Fibroblast of lung (primary cell): Measurements from ENCODE around the gene RHOH. TPM values are rescaled to one million over a fixed set of nuclear protein-coding genes. Genes with fewer than 3 reads are reported as not detected.

ENCODE experiments used
- DNase-seq, 2 donors: peaks; one replicate each; pipeline versions ENCODE4 v3.0.0 to v3.0.0-alpha.2; 2010; ENCODE audit warnings: low read depth in 2 of 2
- H2AFZ ChIP-seq: 2 replicates; pipeline ENCODE4 v1.5.1; 2012; ENCODE audit warnings: low read length, control low read depth, inconsistent platforms
- H3K27ac ChIP-seq: 2 replicates; pipeline ENCODE4 v1.5.1; 2011; ENCODE audit warnings: low read length, control low read depth; ENCODE audit not compliant: insufficient read depth
- H3K27me3 ChIP-seq: 2 replicates; pipeline ENCODE4 v1.5.1; 2011; ENCODE audit warnings: mild to moderate bottlenecking, low read length; ENCODE audit not compliant: control insufficient read depth, insufficient read depth
- H3K36me3 ChIP-seq: 2 replicates; pipeline ENCODE4 v1.5.1; 2011; ENCODE audit warnings: low read length; ENCODE audit not compliant: control insufficient read depth, insufficient read depth
- H3K4me1 ChIP-seq: 2 replicates; pipeline ENCODE4 v1.5.1; 2011; ENCODE audit warnings: low read length; ENCODE audit not compliant: control insufficient read depth, insufficient read depth; ENCODE audit errors: extremely low read depth
- H3K4me2 ChIP-seq: 2 replicates; pipeline ENCODE4 v1.5.1; 2011; ENCODE audit warnings: low read length, control low read depth; ENCODE audit not compliant: insufficient read depth; ENCODE audit errors: extremely low read depth
- H3K4me3 ChIP-seq, 4 experiments: fragments of 200-600 bp in 1 of 4; sonication (generic) in 1 of 4; replicated peaks in 1 of 4; 2 replicates each; pipeline ENCODE4 v1.5.1; 2011 to 2016; ENCODE audit warnings: low read length in 4 of 4, low read depth in 3 of 4, mild to moderate bottlenecking in 3 of 4, control low read depth in 2 of 4, inconsistent platforms in 1 of 4, mixed read lengths in 1 of 4; ENCODE audit not compliant: insufficient read depth in 1 of 4; ENCODE audit errors: control extremely low read depth in 1 of 4
- H3K79me2 ChIP-seq: 2 replicates; pipeline ENCODE4 v1.5.1; 2012; ENCODE audit warnings: mild to moderate bottlenecking, low read length, inconsistent platforms; ENCODE audit not compliant: control insufficient read depth, insufficient read depth
- H3K9ac ChIP-seq: 2 replicates; pipeline ENCODE4 v1.5.1; 2011; ENCODE audit warnings: mild to moderate bottlenecking, low read length, control low read depth; ENCODE audit not compliant: insufficient read depth
- H3K9me3 ChIP-seq: 2 replicates; pipeline ENCODE4 v1.5.1; 2012; ENCODE audit warnings: low read depth, low read length; ENCODE audit not compliant: control insufficient read depth, insufficient read depth
- H4K20me1 ChIP-seq: 2 replicates; pipeline ENCODE4 v1.5.1; 2011; ENCODE audit warnings: low read length; ENCODE audit not compliant: control insufficient read depth, insufficient read depth; ENCODE audit errors: extremely low read depth
- EZH2 ChIP-seq: IDR thresholded peaks from 2 replicates; pipeline ENCODE4 v1.5.1; 2012; ENCODE audit warnings: low read length, control low read depth, mild to moderate bottlenecking; ENCODE audit errors: missing control alignments
- polyA plus RNA-seq, 2 donors: library from polyadenylated mRNA; depleted of rRNA in 1 of 2; stranded (reverse) in 1 of 2; unstranded in 1 of 2; fragments of >200 nt; gene quantifications; 2 replicates each; pipeline ENCODE4 v1.2.1, GENCODE V29; 2011 to 2012; ENCODE audit warnings: missing spikeins in 1 of 2
- total RNA-seq: library from RNA; depleted of rRNA; stranded (reverse); fragments of >200 nt; gene quantifications from 2 replicates; pipeline ENCODE4 v1.2.1, GENCODE V29; 2014
- TF ChIP-seq, protein P1 (sequence below), 2 donors: IDR thresholded peaks in 1 of 2; conservative IDR thresholded peaks in 1 of 2; 1 replicate in 1 of 2; 2 replicates in 1 of 2; pipeline ENCODE4 v1.5.1; 2011 to 2012; ENCODE audit warnings: low read length in 2 of 2, control low read depth in 1 of 2, inconsistent platforms in 1 of 2, low read depth in 1 of 2, mild to moderate bottlenecking in 1 of 2

The RHOH gene
- total and polyA plus RNA-seq, 2 donors (not counting 1 experiment from before 2014, with no cell fraction given) = not detected

DNA sequence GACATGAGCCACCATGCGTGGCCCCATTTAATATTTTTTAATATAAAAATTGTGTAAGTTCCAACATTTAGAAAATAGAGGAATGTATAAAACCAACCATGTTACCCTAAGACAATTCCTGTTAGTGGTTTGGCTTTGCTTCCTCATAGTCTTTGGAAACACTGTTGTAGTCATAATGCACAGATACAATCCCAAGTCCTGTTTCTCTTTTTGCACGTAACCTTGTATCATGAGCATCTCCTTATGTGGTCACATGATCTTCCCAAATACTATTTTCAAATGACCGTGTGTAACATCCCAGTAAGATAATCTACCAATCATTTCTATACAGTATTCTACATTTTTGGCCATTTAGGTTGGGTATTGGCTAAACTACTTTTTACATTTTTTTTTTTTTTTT is 13.9 kb upstream of the RHOH start:
- H2AFZ ChIP-seq = no peak overlapping the region
- no peaks in the 10 kb centered on the region for H3K4me1 ChIP-seq
- H3K4me2 ChIP-seq = no peak overlapping the region
- no peaks in the 10 kb centered on the region for H4K20me1 ChIP-seq
- no peak overlapping the region for H3K27ac ChIP-seq
- H3K9ac ChIP-seq = no peak overlapping the region
- TF ChIP-seq, protein P1, sequence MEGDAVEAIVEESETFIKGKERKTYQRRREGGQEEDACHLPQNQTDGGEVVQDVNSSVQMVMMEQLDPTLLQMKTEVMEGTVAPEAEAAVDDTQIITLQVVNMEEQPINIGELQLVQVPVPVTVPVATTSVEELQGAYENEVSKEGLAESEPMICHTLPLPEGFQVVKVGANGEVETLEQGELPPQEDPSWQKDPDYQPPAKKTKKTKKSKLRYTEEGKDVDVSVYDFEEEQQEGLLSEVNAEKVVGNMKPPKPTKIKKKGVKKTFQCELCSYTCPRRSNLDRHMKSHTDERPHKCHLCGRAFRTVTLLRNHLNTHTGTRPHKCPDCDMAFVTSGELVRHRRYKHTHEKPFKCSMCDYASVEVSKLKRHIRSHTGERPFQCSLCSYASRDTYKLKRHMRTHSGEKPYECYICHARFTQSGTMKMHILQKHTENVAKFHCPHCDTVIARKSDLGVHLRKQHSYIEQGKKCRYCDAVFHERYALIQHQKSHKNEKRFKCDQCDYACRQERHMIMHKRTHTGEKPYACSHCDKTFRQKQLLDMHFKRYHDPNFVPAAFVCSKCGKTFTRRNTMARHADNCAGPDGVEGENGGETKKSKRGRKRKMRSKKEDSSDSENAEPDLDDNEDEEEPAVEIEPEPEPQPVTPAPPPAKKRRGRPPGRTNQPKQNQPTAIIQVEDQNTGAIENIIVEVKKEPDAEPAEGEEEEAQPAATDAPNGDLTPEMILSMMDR (conservative IDR thresholded peaks at IDR 0.05 in 1 of 2, IDR thresholded peaks at IDR 0.05 in 1 of 2; ENCODE audit: low read depth in 1 of 2, low read length in 2 of 2) = no peak
- TF ChIP-seq EZH2 = no peak
- no peaks in the 10 kb centered on the region for H3K36me3 ChIP-seq
- no peak for DNase-seq
- no peaks in the 10 kb centered on the region for H3K9me3 ChIP-seq
- H3K79me2 ChIP-seq = no peaks in the 10 kb centered on the region
- no peak overlapping the region for H3K4me3 ChIP-seq
- H3K27me3 ChIP-seq = no peaks in the 10 kb centered on the region

DNA sequence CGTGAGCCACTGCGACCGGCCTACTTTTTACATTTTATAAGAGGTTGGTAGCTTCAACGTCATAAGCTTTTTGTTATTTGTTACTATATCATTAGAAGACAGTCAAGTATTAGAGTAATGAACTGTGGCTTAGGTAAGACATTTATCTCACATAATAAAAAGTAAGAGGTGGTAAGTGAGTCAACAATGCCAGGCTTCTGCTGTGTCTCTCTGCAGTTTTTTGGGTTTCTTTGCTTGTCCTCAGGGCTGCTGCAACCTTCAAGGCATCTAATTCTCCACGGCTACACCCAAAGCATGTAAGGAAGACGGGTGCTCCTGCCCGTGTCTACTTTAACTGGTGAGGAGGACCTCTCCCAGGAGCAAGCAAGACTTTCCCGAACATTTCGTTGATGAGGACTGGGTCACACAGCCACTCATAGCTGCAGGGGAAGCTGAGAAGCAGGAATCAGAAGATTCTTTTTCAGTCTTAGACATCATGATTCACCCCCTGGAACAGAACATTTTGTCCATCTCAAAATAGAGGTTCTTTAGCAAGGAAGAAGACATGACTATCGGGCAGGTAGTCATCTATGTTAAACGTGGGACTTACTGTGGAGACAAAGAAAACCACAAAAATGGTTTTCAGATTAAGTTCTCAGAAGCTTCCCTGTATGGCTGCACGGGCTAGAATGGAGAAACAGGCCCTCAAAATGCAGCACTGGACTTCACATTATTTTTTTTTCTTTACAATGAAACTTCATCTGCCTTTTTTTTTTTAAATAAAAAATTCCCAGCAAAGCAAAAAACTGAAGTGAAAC is 13.0 kb upstream of the RHOH start:
- DNase-seq = peak in 1 of 2 donors; percentile 27
- Histone ChIP-seq H3K27ac (no peak overlapping the region), H3K79me2 (no peaks in the 10 kb centered on the region), H3K4me3 (no peak overlapping the region), H3K27me3 (no peaks in the 10 kb centered on the region), H3K4me2 (no peak overlapping the region), H3K9me3 (no peaks in the 10 kb centered on the region), H3K9ac (no peak overlapping the region), H3K36me3 (no peaks in the 10 kb centered on the region), H3K4me1 (no peaks in the 10 kb centered on the region), H4K20me1 (no peaks in the 10 kb centered on the region), H2AFZ (no peak overlapping the region)
- no peak for TF ChIP-seq EZH2
- TF ChIP-seq, protein P1 (conservative IDR thresholded peaks at IDR 0.05 in 1 of 2, IDR thresholded peaks at IDR 0.05 in 1 of 2; ENCODE audit: low read depth in 1 of 2, low read length in 2 of 2) = no peak

DNA sequence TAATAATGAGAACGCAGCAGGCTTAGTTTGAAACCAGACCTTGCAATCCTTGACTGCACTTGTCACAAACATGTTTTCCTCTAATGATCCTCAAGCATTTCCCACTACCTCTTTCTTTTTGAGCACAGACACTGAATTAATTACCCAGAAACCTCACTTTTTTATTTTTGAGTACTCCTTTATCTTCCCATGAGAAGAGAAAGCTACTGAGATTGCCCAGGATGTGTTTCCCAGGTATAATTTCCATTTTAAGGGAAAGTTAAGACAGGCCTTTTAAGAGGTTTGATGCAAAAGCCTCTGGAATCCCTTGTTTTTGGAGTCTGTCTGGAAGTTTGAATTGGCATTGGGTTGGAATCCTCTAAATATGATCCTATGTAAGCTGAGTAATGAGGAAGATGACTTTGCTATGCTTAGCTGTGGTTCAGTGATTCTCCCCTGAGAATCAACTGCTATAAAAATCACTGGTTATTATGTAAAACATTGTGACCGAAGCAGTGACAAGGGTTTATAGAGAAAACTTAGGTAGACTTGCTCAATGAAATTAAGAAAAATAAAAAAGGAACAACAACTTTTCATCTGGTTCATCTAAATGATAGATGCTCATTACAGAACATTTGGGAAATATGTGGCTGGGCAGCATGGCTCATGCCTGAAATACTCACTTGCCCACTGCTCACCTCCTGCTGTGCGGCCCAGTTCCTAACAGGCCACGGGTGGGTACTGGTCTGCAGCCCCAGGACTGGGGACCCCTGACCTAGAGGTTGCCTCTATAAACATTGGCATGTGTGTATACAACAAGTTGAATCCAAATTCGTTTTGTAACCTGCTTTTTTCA is 10.8 kb upstream of the RHOH start:
- Histone ChIP-seq H2AFZ (no peak overlapping the region), H3K4me3 (no peak overlapping the region), H3K9ac (no peak overlapping the region), H3K9me3 (no peaks in the 10 kb centered on the region), H3K27me3 (no peaks in the 10 kb centered on the region), H3K79me2 (no peaks in the 10 kb centered on the region), H3K4me1 (no peaks in the 10 kb centered on the region), H3K4me2 (no peak overlapping the region), H4K20me1 (no peaks in the 10 kb centered on the region), H3K36me3 (no peaks in the 10 kb centered on the region), H3K27ac (no peak overlapping the region)
- no peak for TF ChIP-seq EZH2
- TF ChIP-seq, protein P1 (conservative IDR thresholded peaks at IDR 0.05 in 1 of 2, IDR thresholded peaks at IDR 0.05 in 1 of 2; ENCODE audit: low read depth in 1 of 2, low read length in 2 of 2) = no peak
- DNase-seq = peak in 1 of 2 donors; percentile 43
